ENCODE results near the gene WDR48. TPM values are rescaled to one million over a fixed set of nuclear protein-coding genes. Genes with fewer than 3 reads are reported as not detected.

WDR48 gene
- total and polyA plus RNA-seq, 9 of the 15 experiments (the other 6 are each of a cell fraction or from before 2014, with no cell fraction given), result 26.6 to 70.6 (median 48.0) TPM

- TF ChIP-seq MGA (IDR thresholded peaks at IDR 0.05) (no peak), GABPB2 (CRISPR knock-in tag; conservative IDR thresholded peaks at IDR 0.05) (no peak), L3MBTL2 (IDR thresholded peaks at IDR 0.05) (no peak), RFX5 (IDR thresholded peaks at IDR 0.05; ENCODE audit: low read depth, low read length) (no peak), RAD51 (IDR thresholded peaks at IDR 0.05; ENCODE audit: borderline replicate concordance, low read depth) (no peak), ERF (CRISPR knock-in tag; IDR thresholded peaks at IDR 0.05) (no peak)
Observed at GRCh38 chr3:39080026-39080425, 28.2 kb downstream of the WDR48 start (continued).
